Endothelial cell of umbilical vein (primary cell): ENCODE data around the gene CYP2F1.

Source experiments
- CTCF ChIP-seq, 2 donors: IDR thresholded peaks; 1 replicate in 1 of 2; 2 replicates in 1 of 2; pipeline ENCODE4 v1.5.1; 2011; ENCODE audit warnings: low read length in 2 of 2, mild to moderate bottlenecking in 2 of 2, moderate library complexity in 2 of 2, control low read depth in 1 of 2, inconsistent platforms in 1 of 2, low read depth in 1 of 2; ENCODE audit not compliant: insufficient read depth in 1 of 2; ENCODE audit errors: extremely low read depth in 1 of 2
- JUN ChIP-seq: IDR thresholded peaks from 2 replicates; pipeline ENCODE4 v1.6.1; 2011; ENCODE audit warnings: borderline replicate concordance, low read depth; ENCODE audit not compliant: insufficient read length, insufficient read depth
- POLR2A ChIP-seq: IDR thresholded peaks from 2 replicates; pipeline ENCODE4 v1.6.1; 2012; ENCODE audit warnings: low read depth, mild to moderate bottlenecking, control low read depth, low read length

DNA sequence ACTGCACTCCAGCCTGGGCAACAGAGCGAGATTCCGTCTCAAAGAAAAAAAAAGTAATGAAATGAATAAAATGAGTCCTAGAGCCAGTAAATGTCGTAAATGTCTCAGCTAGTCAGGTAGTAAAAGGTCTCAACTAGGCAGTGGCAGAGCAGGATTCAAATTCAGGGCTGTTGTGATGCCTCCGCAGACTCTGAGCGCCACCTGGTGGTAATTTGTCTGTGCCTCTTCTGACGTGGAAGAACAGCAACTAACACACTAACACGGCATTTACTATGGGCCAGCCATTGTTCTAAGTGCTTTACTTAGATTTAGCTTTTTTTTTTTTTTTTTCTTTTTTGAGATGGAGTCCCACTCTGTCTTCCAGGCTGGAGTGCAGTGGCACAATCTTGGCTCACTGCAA, 30.2 kb downstream of the CYP2F1 start:
- TF ChIP-seq CTCF (IDR thresholded peaks at IDR 0.05; ENCODE audit: extremely low read depth in 1 of 2, insufficient read depth in 1 of 2, low read depth in 1 of 2, low read length in 2 of 2) (peak; percentile 77 to 86), JUN (no peak), POLR2A (no peak)
